NB4 (cell line): ENCODE results near the gene COL6A5.
A peak's percentile ranks its signal among the peaks of the same experiment; 100 is the strongest.
"Not testable (repeated sequence)": the region's sequence is repeated elsewhere in the genome, so short reads cannot be mapped to it uniquely, and the experiment has no call there.

ENCODE experiments used
- DNase-seq: peaks from one replicate; pipeline ENCODE4 v3.0.0; 2010; ENCODE audit warnings: low read depth
- H3K4me3 ChIP-seq: one replicate; pipeline ENCODE4 v1.5.1; 2011; ENCODE audit warnings: mild to moderate bottlenecking, low read depth, low read length, moderate library complexity
- MYC ChIP-seq: IDR thresholded peaks from 2 replicates; pipeline ENCODE4 v1.6.1; 2011; ENCODE audit warnings: low read depth, low read length
- POLR2A ChIP-seq: IDR thresholded peaks from 2 replicates; pipeline ENCODE4 v1.6.1; 2011; ENCODE audit warnings: mild to moderate bottlenecking; ENCODE audit not compliant: insufficient read length; ENCODE audit errors: extremely low read depth
- TF ChIP-seq, protein P1 (sequence below): IDR thresholded peaks from one replicate; pipeline ENCODE4 v1.5.1; 2012; ENCODE audit warnings: low read depth, low read length
- TF ChIP-seq, protein P2 (sequence below): IDR thresholded peaks from 2 replicates; pipeline ENCODE4 v1.6.1; 2011; ENCODE audit warnings: low read depth, low read length

The COL6A5 gene

DNA sequence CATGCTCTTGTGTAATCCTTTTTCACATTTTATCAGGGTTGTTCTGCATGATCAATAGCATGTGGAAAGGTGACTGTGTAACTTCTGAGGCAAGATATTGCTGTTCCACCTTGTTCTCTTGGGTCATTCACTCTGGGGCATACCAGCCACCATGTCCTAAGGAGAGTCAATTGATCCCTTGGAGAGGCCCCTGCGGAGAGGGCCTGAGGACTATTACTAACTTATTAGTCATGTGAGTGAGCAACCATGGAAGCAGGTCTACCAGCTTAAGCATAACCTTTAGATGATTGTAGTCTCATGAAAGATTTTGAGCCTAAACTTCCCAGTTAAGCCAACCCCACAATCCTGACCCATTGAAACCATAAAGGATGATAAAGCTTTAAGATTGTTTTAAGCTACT, 22.0 kb upstream of the COL6A5 start:
- no peak for DNase-seq
- no peak overlapping the region for H3K4me3 ChIP-seq
- TF ChIP-seq, protein P1, sequence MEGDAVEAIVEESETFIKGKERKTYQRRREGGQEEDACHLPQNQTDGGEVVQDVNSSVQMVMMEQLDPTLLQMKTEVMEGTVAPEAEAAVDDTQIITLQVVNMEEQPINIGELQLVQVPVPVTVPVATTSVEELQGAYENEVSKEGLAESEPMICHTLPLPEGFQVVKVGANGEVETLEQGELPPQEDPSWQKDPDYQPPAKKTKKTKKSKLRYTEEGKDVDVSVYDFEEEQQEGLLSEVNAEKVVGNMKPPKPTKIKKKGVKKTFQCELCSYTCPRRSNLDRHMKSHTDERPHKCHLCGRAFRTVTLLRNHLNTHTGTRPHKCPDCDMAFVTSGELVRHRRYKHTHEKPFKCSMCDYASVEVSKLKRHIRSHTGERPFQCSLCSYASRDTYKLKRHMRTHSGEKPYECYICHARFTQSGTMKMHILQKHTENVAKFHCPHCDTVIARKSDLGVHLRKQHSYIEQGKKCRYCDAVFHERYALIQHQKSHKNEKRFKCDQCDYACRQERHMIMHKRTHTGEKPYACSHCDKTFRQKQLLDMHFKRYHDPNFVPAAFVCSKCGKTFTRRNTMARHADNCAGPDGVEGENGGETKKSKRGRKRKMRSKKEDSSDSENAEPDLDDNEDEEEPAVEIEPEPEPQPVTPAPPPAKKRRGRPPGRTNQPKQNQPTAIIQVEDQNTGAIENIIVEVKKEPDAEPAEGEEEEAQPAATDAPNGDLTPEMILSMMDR = no peak
- TF ChIP-seq, protein P2, sequence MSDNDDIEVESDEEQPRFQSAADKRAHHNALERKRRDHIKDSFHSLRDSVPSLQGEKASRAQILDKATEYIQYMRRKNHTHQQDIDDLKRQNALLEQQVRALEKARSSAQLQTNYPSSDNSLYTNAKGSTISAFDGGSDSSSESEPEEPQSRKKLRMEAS = no peak
- no peak for TF ChIP-seq POLR2A
- TF ChIP-seq MYC = no peak

DNA sequence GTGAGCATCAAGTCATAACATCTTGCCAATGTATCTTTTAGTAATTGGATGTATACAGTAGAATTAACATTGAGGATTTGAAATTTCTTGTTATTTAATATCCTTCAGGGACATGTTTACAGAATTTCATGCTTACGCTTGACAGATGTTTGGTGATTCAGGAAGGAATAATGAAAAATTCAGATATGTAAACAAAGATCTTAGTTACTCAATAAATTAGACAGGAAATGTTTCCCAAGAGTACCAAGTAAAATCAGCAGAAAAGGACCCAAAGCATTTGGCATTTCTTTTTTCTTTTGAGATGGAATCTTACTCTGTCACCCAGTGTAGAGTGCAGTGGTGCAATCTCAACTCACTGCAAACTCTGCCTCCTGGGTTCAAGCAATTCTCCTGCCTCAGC, 4.7 kb upstream of the COL6A5 start:
- TF ChIP-seq MYC = no peak
- TF ChIP-seq, protein P2 = no peak
- TF ChIP-seq POLR2A = no peak
- TF ChIP-seq, protein P1 = no peak
- H3K4me3 ChIP-seq = no peak overlapping the region
- DNase-seq = no peak

DNA sequence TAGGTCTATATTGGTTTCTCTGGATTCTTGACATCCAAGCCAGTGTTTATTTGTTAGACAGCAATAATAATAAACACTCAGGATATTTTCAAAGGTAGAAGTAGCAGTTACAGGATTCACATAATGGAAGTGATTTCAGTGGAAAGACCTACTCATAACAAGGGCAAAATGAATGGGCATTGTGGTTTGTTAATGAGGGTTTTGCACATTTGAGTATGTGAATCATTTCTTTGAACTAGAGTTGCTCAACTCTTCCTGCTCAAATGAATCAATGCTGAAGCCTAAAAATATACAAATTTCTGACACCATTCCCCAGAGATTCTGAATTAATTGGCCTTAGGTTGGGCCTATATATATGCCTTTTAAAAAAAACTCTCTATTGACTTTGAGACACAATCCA, 4.1 kb upstream of the COL6A5 start:
- no peak for TF ChIP-seq POLR2A
- TF ChIP-seq, protein P1 = no peak
- TF ChIP-seq, protein P2 = no peak
- TF ChIP-seq MYC = no peak
- no peak overlapping the region for H3K4me3 ChIP-seq
- DNase-seq = peak; percentile 2

DNA sequence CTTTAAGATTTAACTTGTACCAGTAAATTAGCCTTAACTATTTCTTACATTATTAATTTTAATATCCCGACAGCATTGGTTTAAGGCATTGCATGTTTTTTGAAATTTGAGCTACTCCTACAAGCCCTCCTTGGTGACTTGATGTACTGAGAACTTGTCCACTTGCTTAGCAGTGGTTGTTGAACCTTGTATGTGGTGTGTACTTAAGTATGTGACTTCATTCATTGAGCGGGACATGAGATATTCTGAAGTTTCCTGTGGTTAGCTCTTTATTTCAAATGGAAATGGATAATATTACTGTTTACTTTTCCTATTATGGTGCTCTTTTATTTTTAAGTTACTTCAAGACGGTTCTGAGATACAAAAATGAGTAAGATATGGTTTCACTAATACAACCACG, 3.6 kb upstream of the COL6A5 start:
- TF ChIP-seq POLR2A = no peak
- TF ChIP-seq, protein P2 = no peak
- TF ChIP-seq, protein P1 = no peak
- TF ChIP-seq MYC = no peak
- no peak for DNase-seq
- no peak overlapping the region for H3K4me3 ChIP-seq

DNA sequence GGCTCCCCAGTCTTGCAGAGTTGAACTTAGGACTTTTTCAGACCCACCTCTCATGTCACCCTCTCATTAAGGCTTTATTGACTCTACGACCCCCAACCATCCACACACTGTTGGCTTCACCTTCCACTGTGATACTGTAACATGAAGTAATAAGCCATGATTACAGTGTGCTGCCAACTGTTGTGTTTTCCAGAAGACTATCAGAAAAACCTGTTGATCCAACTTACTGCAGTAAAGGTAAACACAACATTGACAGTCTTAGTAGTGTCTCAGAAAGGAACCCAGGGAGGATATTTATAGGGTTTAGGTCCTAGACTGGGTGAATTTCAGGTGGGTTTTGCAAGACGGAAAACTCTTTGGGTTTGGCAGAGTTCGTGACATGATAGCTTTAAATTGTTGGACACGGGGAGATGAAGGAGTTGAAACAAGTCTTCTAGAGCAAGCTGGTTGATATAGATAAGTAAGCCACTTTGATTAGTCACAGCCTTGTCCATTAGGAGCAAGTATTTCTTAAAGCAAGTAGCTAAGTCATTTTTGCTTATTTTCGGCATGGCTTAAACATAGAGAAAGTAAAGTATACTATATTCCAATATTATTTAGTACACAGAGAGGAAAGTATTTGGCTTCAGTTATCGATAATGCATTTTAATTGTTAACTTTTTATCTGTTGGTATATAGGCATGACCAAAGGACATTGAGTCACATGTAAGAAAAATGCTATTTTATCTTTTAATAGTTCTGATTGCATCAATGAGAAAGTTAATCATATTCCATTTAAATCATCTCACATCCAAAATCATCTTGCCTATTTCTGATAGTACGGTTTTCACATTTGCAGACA, 2.4 kb upstream of the COL6A5 start:
- TF ChIP-seq POLR2A = no peak
- TF ChIP-seq MYC = no peak
- TF ChIP-seq, protein P2 = no peak
- TF ChIP-seq, protein P1 = no peak
- DNase-seq = no peak
- H3K4me3 ChIP-seq = no peak overlapping the region

DNA sequence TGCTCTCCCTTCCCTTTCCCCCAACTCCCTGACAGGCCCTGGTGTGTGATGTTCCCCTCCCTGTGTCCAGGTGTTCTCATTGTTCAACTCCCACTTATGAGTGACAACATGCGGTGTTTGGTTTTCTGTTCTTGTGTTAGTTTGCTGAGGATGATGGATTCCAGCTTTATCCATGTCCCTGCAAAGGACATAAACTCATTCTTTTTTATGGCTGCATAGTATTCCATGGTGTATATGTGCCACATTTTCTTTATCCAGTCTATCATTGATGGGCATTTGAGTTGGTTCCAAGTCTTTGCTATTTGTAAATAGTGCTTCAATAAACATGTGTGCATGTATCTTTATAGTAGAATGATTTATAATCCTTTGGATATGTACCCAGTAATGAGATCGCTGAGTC, 2.8 kb downstream of the COL6A5 start:
- H3K4me3 ChIP-seq, DNase-seq: not testable (repeated sequence)
